Hepatic stellate cell (primary cell): ENCODE results near the gene CEL.
"Not testable (repeated sequence)": the region's sequence is repeated elsewhere in the genome, so short reads cannot be mapped to it uniquely, and the experiment has no call there.

ENCODE experiments used
- DNase-seq: peaks from one replicate; pipeline ENCODE4 v3.0.0; 2011; ENCODE audit warnings: low spot score

CEL gene

DNA sequence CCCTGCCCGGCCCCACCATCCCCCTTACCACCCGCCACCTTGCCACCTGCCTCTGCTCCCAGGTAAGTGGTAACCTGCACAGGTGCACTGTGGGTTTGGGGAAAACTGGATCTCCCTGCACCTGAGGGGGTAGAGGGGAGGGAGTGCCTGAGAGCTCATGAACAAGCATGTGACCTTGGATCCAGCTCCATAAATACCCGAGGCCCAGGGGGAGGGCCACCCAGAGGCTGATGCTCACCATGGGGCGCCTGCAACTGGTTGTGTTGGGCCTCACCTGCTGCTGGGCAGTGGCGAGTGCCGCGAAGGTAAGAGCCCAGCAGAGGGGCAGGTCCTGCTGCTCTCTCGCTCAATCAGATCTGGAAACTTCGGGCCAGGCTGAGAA lies at the start of gene CEL:
CEL (plus strand) TSS at position 218 of the 382 bp plus-strand sequence; CDS start at position 240, 22 bp downstream.
- not testable (repeated sequence) for DNase-seq

DNA sequence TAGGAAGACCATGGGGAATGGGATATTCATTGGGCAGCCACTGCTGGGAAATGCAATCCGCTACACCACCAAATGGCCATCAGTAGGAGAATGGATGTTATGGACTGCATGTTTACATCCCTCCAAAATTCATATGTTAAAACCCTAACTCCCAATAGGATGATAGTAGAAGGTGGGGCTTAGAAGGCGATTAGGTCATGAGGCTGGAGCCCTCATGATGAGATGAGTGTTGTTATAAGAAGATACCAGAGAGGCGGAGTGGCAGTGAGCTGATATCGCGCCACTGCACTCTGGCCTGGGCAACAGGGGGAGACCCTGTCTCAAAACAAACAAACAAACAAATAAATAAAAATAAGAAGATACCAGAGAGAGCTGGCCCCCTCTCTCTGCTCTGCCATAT lies 47.1 kb upstream of the CEL start:
- no peak for DNase-seq

DNA sequence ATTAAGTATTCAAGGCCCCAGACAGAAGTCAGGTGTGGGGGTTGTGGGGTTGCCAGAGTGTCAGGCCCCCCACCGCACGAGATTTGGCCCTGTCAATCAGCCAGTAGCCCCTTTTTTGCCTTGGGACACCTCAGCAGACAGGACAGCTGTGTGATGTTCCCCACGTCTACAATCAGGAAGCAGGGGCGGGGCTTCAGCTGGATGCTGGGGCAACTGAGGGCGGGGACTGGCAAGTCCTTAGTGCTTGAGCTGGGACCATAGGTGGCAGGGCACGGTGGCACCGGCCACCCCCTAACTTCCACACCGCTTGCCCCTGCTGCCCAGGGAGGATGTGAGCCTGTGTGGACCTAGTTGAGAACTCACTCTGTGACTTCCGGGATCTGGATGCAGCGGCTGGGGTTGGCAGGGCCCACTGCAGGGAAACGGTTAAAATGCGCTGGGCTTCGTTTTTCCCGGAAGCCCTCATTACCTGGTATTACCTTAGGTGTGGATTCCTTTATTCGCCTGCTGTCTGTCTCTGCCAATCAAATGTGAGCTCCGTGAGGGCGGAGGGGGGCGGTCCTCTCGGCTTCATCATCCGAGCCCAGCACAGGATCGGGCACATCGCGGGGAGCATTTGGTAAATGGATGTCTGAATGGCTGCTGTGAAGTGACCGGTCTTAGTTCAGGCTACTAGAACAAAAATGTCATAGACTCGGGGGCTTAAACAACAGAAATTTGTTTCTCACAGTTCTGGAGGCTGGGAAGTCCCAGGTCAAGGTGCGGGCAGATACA lies 38.5 kb upstream of the CEL start:
- DNase-seq: no peak

DNA sequence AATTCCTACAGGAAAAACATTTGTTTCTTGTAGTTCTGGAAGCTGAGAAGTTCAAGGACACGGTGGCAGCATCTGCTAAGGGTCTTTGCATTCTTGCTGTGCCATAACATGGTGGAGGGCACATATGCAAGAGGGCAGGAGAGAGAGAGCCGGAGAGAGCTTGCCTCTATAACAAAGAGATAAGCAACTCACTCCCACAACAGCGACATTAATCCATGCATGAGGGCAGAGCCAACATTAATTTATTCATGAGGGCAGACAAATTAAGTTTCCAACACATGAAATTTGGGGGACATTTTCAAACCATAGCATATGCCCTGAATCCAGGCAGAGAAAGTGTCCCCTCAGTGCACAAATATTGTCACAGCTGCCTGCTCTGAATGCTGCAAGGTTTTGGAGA lies 35.4 kb upstream of the CEL start:
- no peak for DNase-seq

DNA sequence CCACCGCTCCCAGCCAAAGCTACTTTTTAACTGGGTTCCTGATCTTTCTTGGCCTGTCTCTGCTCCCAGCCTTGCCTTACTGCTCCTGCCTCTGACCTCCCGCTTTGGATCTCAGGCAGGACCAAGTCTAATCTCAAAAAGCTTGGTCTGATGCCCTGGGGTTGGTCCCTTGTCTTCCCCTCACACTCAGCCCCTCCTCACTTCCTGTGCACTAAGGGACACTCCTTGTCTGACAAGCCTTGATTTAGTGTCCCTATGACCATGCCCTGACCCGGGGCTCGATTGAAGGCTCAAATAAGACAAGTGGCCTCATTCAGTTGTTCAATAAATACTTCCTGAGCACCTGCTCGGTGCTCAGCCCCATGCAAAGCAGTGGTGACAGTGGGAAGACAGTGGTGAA lies 34.6 kb upstream of the CEL start:
- no peak for DNase-seq

DNA sequence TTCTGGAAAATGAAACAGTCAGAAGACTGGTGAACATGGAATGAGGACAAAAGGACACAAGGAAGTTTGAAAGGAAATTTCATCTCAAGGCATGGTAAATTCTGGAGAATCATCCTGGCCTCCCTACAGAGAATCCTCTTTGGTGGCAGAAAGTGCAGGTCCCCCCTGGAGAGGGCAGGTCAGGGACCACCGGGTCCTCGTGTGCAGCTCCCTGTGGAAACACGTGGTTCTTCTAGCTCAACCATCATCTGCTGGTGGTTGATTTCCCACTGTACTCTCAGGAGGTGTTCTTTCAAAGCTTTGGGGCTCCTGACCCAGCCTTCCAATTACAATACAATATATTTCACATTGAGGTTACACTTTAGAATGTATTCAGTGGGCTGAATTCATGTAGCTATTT lies 33.6 kb upstream of the CEL start:
- no peak for DNase-seq

DNA sequence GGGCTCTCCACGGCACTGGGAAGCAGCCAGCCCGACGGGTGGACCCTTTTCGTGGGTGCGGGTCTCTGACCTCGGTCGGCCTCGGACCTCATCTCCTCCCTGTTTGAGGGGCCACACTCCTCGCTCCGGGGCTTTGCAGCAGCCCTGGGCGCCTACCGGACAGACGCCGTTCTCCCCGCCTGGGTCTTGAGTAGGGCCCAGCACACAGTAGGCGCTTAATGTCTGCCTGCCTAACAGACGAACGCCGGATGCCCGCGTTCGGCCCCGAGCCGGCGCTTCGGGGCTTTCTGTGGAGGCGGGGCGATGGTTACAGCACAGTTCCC lies 31.8 kb upstream of the CEL start:
- peak; percentile 20 for DNase-seq

DNA sequence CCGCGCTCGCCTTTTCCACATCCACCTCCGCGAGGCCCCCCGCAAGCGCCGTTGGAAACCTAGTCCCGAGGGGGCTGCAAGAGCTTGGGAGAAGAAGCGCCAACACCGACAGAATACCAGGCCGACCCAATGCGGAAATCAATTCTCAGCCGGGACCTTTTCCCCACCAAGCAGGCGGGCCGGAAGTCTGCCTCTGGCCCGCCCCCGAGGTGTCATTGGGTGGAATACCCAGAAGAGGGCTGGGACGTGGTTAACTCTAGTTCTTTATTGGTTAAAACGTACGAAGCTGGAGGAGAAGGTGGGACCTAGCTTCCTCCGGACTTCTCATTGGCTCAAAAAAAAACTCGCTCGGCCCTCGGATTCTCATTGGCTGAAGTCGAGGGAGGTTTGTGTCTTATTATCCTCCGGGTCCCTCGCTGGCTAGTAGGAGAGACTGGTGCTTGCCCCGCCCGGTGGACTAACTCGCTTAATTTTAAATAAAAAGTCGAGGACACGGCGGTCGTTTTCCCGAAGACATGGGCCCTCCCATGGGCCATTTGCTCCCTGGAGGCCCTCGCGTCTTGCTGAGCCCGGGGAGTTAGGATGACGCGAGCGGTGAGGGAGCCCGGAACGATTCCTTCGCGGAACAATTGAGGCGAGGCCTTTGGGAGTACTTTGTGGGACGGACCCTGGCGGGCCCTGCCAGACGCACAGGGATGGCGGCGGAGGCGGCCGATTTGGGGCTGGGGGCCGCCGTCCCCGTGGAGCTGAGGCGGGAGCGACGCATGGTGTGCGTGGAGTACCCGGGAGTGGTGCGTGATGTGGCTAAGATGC lies 31.3 kb upstream of the CEL start, which contains the start of gene GTF3C5:
GTF3C5 (plus strand) TSS at position 681 of the 813 bp plus-strand sequence; CDS start at position 696, 15 bp downstream.
- DNase-seq: peak; percentile 100

DNA sequence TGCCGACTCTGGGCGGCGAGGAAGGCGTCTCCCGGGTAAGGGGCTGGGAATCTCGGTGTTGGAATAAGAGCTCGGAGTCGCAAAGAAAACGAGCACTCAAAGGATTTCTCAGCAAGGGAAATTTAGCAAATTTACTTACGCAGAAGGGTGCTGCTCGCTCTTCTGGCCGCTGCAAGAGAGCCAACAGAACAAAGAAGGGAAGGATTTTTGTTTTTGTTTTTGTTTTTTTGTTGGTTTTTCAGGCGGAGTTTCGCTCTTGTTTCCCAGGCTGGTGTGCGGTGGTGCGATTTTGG lies 30.7 kb upstream of the CEL start:
- no peak for DNase-seq

DNA sequence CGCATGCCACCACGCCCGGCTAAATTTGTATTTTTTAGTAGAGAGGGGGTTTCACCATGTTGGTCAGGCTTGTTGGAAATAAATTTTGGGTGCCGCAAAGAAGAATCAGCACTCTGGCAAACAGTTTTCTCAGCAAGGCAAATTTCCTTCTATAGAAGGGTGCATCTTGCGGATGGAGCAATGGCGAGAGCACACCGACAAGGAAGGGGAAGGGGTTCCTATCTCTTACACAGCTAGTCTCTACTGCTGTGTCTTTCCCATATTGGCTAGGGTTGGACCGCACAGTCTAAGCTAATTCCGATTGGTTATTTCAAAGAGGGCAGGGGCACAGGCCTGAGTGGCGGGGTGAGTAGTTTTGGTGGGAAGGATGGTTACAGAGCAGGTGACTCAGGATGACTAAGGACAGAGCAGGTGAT lies 30.3 kb upstream of the CEL start:
- no peak for DNase-seq

DNA sequence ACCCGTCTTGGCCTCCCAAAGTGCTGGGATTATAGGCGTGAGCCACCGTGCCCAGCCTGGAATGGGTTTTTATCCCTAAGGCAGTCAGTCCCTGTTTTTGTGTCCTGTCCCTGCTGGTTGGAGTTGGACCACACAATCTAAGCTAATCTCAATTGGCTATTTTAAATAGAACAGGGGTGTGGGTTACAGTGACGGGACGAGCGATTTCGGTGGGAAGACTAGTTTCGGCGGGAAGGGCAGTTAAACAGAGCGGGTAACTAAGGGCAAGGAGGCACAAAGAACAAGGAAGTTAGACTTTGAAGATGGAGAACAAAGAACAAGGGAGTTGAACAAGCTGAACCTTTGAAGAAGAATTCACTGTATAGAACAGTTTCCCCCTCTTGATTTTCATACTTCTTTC lies 29.6 kb upstream of the CEL start:
- no peak for DNase-seq

DNA sequence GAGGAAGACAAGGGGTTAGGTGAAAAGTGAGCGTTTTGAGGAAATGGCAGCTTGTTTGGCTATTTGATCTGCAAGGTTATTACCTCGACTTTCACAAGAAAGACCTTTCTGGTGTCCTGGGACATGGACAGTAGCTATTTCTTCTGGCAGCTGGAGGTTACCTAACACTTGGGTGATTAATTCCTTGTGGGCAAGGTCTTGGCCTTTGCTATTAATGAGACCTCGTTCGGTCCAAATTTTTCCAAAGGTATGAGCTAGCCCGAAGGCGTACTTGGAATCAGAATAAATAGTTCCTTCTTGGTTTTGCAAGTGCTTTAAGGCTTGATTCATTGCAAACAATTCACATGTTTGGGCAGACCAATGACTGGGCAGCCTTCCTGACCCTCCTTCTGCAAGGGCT lies 26.1 kb upstream of the CEL start:
- no peak for DNase-seq

DNA sequence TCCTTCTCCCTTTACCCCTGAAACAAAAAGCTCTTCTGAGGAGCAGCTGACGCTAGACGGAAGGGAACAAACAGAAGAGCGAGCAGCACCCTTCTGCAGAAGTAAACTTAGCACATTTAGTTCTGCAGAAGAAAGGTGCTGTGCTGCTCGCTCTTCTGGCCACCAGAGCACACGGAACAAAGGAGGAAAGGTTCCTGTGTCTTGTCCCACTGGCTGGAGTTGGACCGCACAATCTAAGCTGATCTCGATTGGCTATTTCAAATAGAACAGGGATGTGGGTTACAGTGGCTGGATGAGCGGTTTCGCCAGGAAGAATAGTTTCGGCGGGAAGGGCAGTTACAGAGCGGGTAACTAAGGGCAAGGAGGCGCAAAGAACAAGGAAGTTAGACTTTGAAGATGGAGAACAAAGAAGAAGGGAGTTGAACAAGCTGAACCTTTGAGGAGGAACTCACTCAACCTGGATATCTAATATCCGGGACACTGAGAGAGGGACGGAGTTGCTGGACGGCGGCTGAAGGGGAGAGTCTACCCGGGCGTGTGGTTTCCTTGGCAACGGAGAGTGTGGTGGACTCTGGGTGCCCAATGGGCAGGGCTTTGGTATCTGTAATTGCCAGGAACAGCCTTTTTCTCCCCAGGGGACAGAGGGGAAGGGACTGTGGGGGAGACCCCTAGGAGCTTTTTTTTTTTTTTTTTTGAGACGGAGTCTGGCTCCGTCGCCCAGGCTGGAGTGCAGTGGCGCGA lies 23.8 kb upstream of the CEL start:
- no peak for DNase-seq

DNA sequence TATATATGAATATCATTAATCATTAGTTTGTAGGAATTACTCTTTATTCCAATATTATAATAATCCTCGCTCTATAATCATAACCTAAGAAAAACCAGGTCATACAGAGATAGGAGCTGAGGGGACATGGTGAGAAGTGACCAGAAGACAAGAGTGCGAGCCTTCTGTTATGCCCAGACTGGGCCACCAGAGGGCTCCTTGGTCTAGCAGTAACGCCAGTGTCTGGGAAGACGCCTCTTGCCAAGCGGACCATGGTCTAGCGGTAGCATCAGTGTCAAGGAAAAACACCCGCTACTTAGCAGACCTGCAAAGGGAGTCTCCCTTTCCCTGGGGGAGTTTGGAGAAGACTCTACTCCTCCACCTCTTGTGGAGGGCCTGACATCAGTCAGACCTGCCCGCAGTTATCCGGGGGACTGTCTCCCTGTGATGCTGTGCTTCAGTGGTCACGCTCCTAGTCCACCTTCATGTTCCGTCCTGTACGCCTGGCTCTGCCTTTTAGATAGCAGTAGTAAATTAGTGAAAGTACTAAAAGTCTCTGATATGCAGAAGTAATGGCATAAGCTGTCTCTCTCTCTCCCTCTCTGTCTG lies 20.8 kb upstream of the CEL start:
- not testable (repeated sequence) for DNase-seq

DNA sequence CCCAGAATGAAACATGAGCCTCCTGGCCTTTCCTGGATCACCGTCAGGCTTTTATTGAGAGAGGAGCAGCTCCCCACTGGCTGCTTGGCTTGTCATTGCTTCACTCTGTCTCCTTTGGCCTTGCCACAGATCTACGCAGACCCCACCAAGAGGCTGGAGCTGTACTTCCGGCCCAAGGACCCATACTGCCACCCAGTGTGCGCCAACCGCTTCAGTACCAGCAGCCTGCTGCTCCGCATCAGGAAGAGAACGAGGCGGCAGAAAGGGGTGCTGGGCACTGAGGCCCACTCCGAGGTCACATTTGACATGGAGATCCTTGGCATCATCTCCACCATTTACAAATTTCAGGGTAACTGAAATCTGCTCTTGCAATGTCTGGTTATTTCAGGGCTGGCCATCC lies 19.8 kb upstream of the CEL start:
- no peak for DNase-seq

DNA sequence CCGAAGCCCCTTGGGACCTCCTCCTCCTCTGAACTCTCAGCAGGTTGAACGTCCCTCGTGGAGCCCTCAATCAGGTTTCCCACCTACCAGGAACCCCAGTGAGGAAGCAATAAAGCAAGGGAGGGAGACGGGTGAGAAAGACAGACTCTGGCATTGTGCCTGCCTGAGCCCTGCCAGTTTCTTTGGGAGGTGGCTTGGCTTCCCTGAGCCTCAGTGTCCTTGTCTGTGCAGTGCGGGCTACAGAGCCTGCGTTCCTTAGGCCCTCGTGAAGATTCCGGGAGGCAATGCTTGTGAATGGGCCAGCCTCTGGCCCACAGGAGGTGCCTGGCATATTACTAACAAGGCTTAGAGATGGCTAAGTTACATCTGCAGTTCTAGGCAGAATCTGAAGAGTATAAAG lies 19.1 kb upstream of the CEL start:
- DNase-seq: no peak

DNA sequence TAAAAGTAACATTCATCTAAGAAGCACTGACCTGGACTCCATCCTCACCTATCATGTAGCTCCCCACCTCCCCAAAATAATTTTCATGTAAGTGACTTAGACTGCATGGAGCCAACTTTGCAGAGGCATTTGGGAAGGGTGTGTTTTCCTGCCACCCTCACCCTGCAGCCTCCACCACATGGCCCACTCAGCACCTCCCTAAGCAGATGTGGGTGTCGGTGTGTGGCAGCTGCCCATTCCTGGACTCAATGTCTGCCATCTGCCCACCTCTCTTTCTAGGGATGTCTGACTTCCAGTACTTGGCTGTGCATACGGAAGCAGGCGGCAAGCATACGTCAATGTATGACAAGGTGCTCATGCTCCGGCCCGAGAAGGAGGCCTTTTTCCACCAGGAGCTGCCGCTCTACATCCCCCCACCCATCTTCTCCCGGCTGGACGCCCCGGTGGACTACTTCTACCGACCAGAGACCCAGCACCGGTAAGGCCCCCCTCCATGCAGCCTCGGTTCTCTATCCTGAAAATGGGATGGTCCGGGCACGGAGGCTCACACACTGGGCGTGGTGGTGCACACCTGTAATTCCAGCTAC lies 18.2 kb upstream of the CEL start:
- DNase-seq: no peak

DNA sequence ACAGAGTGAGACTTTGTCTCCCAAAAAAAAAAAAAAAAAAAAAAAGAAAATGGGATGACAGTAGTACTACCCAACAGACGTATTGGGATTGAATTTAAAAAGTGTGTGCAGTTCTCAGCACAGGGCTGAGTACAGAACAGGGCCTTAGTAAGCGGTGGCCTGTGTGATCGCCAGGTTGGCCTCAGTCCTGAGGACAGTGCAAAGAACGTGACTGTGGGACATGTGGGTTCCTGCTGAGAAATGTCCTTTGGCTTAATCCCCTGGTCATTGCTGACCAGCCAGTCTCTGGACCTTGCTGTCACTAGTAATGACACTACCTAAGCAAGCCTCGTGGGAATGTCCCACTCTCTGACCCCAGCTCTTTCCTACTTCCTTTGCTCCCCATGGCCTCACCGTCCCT lies 17.7 kb upstream of the CEL start:
- no peak for DNase-seq

DNA sequence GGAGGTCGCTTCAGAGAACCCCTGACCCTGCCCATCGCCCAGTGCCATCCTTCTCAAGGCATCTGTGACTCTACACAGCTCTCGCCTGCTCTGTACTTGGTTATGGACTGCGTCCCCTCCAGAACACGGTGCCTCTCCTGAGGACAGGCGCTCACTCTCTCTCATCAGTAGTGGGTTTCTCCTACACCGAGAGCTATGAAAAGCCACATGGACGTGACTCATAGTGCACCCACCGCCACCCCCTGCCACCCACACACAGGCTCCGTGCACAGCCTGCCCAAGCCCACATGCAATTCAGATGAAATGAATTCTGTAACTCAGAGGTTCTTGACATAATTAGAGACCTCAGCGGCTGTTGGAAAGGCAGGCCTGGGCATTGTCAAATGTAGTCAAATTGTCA lies 17.1 kb upstream of the CEL start:
- no peak for DNase-seq

DNA sequence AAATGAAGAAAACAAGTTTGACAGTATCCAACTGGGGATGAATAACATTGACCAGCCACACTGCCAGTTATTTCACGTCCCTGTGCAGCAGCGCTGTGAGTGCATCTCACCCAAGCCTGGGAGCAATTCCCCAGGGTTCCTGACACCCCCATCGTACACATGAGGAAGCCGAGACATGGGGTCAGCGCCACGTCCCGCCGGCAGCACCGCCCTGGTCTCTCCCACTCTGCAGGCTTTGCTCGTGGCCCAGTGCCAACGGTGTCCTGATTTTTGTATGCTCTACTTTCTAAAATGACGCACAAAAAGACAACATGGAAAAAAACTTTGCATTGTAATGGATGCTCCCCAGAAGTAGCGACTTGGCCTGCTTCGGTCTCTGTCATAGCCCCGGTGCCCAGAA lies 16.6 kb upstream of the CEL start:
- no peak for DNase-seq

DNA sequence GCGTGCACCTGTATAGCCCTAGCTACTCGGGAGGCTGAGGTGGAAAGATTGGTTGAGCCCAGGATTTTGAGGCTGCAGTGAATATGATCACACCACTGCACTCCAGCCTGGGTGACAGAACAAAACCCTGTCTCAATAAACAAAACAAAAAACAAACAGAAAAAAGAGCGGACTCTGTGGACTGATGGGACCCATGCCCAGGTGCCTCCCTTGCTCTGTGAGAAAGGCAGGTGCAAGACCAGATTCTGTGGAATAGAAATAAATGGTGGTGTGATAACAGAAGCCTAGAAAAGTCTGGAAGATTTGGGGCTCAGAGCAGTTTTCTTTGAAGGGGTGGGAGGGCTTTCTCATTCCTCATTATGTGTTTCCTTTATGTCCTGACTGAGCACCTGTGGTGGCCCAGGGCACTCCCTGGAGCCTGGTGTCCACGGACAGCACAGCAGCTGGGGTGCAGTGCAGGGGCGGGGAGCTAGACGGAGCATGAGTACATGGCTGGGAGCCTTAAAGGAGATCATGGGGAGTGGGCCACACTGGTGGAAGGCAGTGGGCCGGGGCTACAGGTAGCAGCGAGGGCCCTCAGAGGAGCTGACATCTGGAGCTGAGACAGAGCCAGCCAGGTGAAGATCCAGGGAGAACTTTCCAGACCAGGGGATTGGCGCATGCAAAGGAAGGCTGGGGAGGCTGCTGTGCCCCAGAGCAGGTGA lies 15.4 kb upstream of the CEL start:
- DNase-seq: no peak

DNA sequence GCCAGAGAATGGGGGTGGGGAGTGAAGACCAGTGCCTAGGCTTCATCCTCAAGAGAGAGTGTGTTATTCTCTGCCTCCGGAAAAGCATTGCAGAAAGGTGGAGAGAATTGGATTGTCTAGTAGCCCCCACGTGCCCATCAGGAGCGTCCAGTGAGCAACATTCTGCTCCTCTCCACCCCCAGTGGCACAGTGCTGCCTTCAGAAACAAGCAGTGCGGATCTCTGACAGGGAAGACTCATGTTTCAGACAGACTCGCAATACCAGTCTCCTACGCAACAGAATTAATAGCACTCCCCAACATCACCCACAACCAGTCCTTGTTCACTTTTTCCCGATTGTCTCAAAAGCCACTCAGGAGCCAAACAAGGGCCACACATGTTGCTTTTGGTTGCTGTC lies 14.9 kb upstream of the CEL start:
- no peak for DNase-seq
